AG09309 (cell line): ENCODE data around the gene SH2D3C.

Experiments
- DNase-seq: peaks from one replicate; pipeline ENCODE4 v3.0.0-alpha.2; 2010; ENCODE audit warnings: low read depth
- H3K4me3 ChIP-seq: 2 replicates; pipeline ENCODE4 v1.5.1; 2011; ENCODE audit warnings: mild to moderate bottlenecking, low read depth, low read length, moderate library complexity; ENCODE audit not compliant: control insufficient read depth
- TF ChIP-seq, protein P1 (sequence below): IDR thresholded peaks from 2 replicates; pipeline ENCODE4 v1.5.1; 2011; ENCODE audit warnings: mild to moderate bottlenecking, low read depth, low read length, inconsistent platforms; ENCODE audit not compliant: insufficient read depth, control insufficient read depth; ENCODE audit errors: missing control alignments

Gene SH2D3C

DNA sequence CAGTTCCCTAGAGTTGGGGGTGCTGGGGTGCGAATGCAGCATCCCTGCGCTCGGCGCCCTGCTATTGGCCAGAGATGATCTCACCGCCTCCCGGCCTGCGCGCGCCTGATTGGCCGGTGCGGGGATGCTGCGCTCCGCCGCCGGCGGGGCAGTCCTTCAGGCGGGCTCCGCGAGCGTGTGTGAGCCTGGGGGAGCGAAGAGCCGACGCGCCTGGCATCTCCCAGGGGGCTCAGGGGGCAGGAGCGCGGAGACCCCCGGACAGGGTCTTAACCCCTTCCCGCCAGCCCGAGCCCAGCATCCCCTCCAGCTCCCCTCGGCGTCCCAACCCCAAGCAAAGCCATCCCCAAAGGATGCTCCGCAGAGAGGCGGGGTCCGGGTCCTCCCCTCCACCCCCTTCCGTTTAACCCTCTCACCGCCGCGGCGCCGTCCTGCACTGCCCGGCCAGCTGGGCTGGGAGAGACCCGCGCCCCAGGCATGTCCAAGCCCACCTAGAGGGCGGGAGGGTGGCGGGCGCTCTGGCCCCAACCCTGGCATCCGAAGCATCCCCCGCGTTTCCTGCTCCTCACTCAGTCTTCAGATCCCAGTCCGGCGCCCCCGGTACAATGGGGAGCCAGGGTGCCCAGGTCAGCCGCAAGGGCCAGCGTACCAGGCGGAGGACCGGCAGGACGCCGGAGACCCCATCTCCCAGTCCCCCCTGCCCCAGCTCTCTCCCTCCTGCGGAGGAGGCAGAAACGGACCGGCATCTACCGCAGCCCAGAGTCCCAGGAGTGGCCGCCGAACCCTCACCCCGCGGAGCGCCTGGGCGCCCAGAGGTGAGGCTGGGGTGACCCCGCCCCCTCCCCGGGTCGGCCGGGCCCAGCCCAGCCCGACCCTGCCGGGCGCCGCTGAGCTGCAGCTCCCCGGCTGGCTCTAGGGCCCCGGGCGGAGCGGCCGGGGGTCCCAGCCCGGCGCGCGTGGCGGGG, 24.1 kb downstream of the SH2D3C start:
- no peak for DNase-seq
- H3K4me3 ChIP-seq, result no peak overlapping the region
- TF ChIP-seq, protein P1, sequence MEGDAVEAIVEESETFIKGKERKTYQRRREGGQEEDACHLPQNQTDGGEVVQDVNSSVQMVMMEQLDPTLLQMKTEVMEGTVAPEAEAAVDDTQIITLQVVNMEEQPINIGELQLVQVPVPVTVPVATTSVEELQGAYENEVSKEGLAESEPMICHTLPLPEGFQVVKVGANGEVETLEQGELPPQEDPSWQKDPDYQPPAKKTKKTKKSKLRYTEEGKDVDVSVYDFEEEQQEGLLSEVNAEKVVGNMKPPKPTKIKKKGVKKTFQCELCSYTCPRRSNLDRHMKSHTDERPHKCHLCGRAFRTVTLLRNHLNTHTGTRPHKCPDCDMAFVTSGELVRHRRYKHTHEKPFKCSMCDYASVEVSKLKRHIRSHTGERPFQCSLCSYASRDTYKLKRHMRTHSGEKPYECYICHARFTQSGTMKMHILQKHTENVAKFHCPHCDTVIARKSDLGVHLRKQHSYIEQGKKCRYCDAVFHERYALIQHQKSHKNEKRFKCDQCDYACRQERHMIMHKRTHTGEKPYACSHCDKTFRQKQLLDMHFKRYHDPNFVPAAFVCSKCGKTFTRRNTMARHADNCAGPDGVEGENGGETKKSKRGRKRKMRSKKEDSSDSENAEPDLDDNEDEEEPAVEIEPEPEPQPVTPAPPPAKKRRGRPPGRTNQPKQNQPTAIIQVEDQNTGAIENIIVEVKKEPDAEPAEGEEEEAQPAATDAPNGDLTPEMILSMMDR, result no peak

DNA sequence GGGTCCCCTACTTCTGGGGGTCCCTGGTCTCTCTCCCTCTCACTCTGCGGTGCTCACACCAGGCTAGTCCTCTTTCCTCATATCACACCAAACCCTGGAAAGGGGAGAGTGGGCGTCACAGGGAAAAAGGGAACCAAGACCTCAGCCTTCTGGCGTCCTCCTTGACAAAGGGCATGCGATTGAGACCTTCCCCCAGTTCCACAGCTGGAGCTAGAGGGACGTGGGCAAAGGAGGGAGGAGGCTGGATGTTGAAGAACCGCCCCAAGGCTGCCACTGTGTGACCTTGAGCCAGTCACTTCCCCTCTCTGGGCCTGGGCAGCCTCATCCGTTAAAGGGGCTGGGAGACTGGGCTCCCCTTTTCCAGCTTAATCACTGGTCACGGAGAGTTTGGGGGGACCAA, 24.8 kb downstream of the SH2D3C start:
- DNase-seq, result no peak
- H3K4me3 ChIP-seq, result no peak overlapping the region
- TF ChIP-seq, protein P1, result no peak

GRCh38 chr9:127753148-127753547, 25.3 kb downstream of the SH2D3C start:
- DNase-seq, result no peak
- TF ChIP-seq, protein P1, result no peak
- H3K4me3 ChIP-seq, result no peak overlapping the region

DNA sequence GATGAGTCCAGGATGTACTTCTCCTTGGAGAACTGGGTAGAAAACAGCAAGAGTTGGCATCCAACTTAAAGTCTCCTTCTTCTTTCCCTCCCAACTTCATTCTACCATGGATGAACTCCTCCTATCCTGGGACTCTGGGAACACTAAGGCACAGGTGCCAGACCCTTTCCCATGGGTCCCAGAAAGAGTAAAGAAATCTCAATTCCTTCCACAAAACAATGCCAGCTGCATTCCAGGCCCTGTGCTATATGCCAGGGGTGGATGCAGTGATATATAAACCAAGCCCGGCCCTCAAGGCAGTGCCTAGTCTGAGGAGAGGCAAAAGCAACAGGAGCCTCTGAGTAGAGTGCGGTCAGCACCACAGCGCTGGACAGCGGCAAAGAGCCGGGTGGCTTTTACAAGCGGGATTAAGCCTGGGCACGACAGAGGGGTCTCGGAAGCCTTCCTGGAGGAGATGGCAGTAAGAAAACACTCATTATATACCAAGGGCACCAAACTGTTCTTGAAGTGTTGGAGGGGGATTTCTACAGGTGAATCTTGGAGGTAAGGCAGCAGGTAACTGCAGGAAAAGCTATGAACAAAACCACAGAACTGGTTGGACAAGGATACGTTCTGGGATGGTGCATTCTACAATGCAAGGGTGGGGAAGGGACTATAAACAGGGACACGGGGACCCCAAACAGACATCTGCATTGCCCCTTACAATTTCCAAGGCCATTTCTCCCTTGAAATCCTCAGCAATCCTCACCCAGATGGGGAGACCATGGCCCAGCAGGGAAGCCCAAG, 27.0 kb downstream of the SH2D3C start:
- TF ChIP-seq, protein P1, result no peak
- DNase-seq, result no peak
- H3K4me3 ChIP-seq, result no peak overlapping the region

- DNase-seq, result no peak
- no peak overlapping the region for H3K4me3 ChIP-seq
- TF ChIP-seq, protein P1, result no peak
These were observed 29.2 kb downstream of the SH2D3C start for GRCh38 chr9:127749090-127749787.

GRCh38 chr9:127746959-127747569, 31.4 kb downstream of the SH2D3C start:
- TF ChIP-seq, protein P1, result no peak
- no peak overlapping the region for H3K4me3 ChIP-seq
- DNase-seq, result no peak
